Right lobe of liver (tissue), 6 donors: ENCODE measurements around the gene COX6A2. TPM values are rescaled to one million over a fixed set of nuclear protein-coding genes. Genes with fewer than 3 reads are reported as not detected.

Experiments
- ATAC-seq, 4 donors: fragments of 200-7000 bp; cut with Tn5 transposase; one replicate each; pipeline ENCODE4 v1.9.1; 2020; ENCODE audit warnings: mild to moderate bottlenecking in 4 of 4, moderate library complexity in 4 of 4
- DNase-seq, 3 donors: peaks; one replicate each; pipeline ENCODE4 v3.0.0-alpha.2; 2020
- H3K27ac ChIP-seq, 3 donors: fragments of 200-600 bp; one replicate each; pipeline ENCODE4 v1.8.0; 2022
- H3K27me3 ChIP-seq, 2 donors: fragments of 200-600 bp; one replicate each; pipeline ENCODE4 v1.8.0; 2022
- H3K36me3 ChIP-seq, 4 donors: fragments of 200-600 bp; sonication (generic) in 1 of 4; one replicate each; pipeline versions ENCODE4 v1.5.1 to v1.8.0; 2017 to 2022; ENCODE audit warnings: control low read depth in 1 of 4
- H3K4me1 ChIP-seq, 4 donors: fragments of 200-600 bp; sonication (generic) in 1 of 4; one replicate each; pipeline versions ENCODE4 v1.5.1 to v1.8.0; 2017 to 2022; ENCODE audit warnings: control low read depth in 1 of 4
- H3K4me3 ChIP-seq, 3 donors: fragments of 200-600 bp; one replicate each; pipeline ENCODE4 v1.8.0; 2022
- H3K9me3 ChIP-seq, 4 donors: fragments of 200-600 bp; sonication (generic) in 1 of 4; one replicate each; pipeline versions ENCODE4 v1.5.1 to v1.8.0; 2017 to 2022; ENCODE audit warnings: control low read depth in 1 of 4
- POLR2A ChIP-seq: fragments of 450-650 bp; IDR thresholded peaks from one replicate; pipeline ENCODE4 v1.6.1; 2017; ENCODE audit warnings: antibody characterized with exemption, mild to moderate bottlenecking
- WGBS: methylation state at CpG from one replicate; pipeline ENCODE4 v1.1.6; 2018; ENCODE audit warnings: low coverage, low lambda C conversion rate; ENCODE audit not compliant: insufficient coverage; ENCODE audit errors: missing lambda C conversion rate; 5-methylcytosine and 5-hydroxymethylcytosine counted together
- intact Hi-C, 2 donors: fragments of 100-400 bp; cut with DNase I; formaldehyde crosslinking; loops; one replicate each; pipeline versions ENCODE4 v1.11.2 to v1.14.1; 2022
- total RNA-seq, 6 experiments: library from RNA; depleted of rRNA in 2 of 6; stranded (reverse); fragments of >200 nt in 2 of 6; fragmentation: NEBNext Ultra II Directional in 3 of 6; extraction: Animal tissue kit (Norgen Biotek cat#: 25700) in 3 of 6; gene quantifications; one replicate each; pipeline versions ENCODE4 v1.1.0 to v1.2.4, GENCODE V29; 2016 to 2023
- TF ChIP-seq, protein P1 (sequence below), 4 donors: fragments of 200-600 bp in 3 of 4; fragments of 450-650 bp in 1 of 4; IDR thresholded peaks; one replicate each; pipeline versions ENCODE4 v1.5.1 to v1.8.0; 2016 to 2022; ENCODE audit warnings: antibody characterized with exemption in 4 of 4, mild to moderate bottlenecking in 2 of 4
- donor health status: DM: no; HTN: yes; CAD: no.
- donor health status: DM: no; HTN: no; CAD: no.
- donor health status: DM: no; HTN: no; CAD: no.
- donor health status: DM: no; HTN: yes; CAD: no.
- donor health status: DM: no; HTN: yes; CAD: no.

The COX6A2 gene
- total RNA-seq, 6 experiments from 2014 or later, result 4.1 to 6.0 (median 4.6) TPM; not detected in 2

DNA sequence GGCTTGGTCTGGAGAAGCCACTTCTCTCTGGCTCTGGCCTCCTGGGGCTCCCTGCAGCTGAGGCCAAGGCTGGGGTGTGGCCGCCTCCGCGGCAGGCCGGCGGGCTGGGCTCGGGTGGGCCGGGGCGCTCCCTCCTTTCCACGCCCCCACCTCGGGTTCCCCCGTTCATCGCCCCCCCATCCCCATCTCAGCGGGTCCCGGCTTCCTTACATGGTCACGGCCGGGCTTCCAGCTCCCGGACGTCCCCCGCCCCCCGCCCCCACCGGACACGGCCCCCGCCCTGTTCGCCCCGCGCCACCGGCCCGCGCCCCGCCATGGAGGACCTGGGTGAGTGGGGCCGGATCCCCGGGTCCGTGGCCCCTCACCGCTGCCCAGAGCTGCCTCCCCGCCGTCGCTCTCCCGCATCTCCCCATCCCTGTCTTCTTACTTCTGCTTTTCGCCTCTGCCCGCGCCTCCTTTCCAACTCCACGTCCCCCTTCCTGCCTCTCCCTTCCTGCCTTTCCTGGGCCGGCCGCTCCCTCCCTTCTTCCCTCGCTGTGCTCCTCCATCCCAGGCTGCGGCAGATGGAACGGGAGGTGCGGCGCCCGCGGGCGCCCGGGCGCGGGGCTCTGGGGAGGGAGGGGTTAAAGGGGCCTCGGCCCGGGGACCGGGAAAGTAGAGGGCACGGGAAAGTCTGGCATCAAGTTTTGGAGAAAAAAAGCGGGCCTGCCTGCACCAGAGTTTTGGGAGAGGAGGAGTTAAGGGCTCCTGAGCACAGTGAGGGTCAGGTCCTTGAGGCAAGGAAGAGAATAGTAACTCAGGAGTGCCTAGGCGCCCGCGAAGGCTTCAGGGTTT, 43.9 kb upstream of the COX6A2 start, which contains the start of gene TGFB1I1:
Gene TGFB1I1 (plus strand): TSS at position 278 of the 834 bp plus-strand sequence. CDS start 37 bp downstream, at position 315.
- peak in 2 of 4 donors; percentile 3 to 13 for ATAC-seq
- intact Hi-C loops, result loop anchor here in 1 of 2 donors (10.0 kb wide), 1 partner anchor 223 kb away; no protein-coding TSS in a partner anchor
- peaks cover 0 to 19% (median 0%) of the 10 kb centered on the region in 4 donors for H3K4me1 ChIP-seq
- 1% methylated on average over 37 of the region's 63 CpGs for WGBS
- peak within 1 kb of the TSS; percentile 20 to 76 (median 44) for H3K27ac ChIP-seq
- H3K4me3 ChIP-seq, result peak within 1 kb of the TSS; percentile 40 to 42 (median 40)
- no peaks in the 10 kb centered on the region for H3K36me3 ChIP-seq
- peak in 1 of 3 donors; percentile 47 for DNase-seq
- TF ChIP-seq, protein P1, sequence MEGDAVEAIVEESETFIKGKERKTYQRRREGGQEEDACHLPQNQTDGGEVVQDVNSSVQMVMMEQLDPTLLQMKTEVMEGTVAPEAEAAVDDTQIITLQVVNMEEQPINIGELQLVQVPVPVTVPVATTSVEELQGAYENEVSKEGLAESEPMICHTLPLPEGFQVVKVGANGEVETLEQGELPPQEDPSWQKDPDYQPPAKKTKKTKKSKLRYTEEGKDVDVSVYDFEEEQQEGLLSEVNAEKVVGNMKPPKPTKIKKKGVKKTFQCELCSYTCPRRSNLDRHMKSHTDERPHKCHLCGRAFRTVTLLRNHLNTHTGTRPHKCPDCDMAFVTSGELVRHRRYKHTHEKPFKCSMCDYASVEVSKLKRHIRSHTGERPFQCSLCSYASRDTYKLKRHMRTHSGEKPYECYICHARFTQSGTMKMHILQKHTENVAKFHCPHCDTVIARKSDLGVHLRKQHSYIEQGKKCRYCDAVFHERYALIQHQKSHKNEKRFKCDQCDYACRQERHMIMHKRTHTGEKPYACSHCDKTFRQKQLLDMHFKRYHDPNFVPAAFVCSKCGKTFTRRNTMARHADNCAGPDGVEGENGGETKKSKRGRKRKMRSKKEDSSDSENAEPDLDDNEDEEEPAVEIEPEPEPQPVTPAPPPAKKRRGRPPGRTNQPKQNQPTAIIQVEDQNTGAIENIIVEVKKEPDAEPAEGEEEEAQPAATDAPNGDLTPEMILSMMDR (IDR thresholded peaks at IDR 0.05), result no peak
- TF ChIP-seq POLR2A, result no peak
- no peaks in the 10 kb centered on the region for H3K9me3 ChIP-seq
- no peaks in the 10 kb centered on the region for H3K27me3 ChIP-seq

DNA sequence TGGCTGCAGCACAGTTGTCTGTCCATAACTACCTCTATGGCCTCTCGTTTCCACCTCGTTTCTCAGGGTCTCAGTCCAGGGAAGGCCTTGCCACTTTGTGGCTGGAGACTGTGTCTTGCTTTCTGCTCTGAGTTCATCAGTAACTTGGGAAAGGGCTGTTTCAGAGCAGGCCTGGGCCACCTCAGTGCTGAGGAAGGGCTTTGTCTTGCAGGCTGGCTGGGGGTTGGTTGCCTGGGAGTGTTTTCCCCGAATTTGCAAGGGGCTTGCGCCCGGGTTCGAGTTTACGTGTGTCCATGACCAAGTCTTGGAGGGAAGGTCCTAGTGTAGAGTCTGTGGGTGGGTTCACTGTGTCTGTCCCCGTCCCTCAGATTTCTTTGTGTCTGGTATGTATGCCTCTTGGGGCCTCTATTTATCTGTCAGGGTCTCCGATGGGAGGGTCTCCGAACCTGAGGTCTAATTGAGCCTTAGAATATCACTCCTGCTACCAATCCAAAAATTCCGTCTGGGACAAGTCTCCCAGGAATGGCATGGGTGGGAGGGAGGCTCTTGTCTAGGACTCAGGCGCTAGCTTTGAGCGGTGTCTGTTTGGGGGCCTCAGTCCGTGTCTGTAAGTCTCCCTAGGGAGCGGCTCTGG, 43.2 kb upstream of the COX6A2 start:
- Histone ChIP-seq H3K4me1 (peaks cover 0 to 17% (median 0%) of the 10 kb centered on the region in 4 donors), H3K36me3 (peaks cover 0 to 7% (median 0%) of the 10 kb centered on the region in 4 donors), H3K27ac (peak overlapping the region; percentile 3 to 76 (median 44)), H3K9me3 (no peaks in the 10 kb centered on the region), H3K4me3 (peak overlapping the region; percentile 40 to 42 (median 40)), H3K27me3 (no peaks in the 10 kb centered on the region)
- DNase-seq (no peak), ATAC-seq (no peak)
- no peak for TF ChIP-seq POLR2A
- TF ChIP-seq, protein P1 (IDR thresholded peaks at IDR 0.05), result no peak
- WGBS, result 54% methylated on average over 8 of the region's 15 CpGs
- intact Hi-C loops, result loop anchor here in 1 of 2 donors (10.0 kb wide), 1 partner anchor 223 kb away; no protein-coding TSS in a partner anchor

DNA sequence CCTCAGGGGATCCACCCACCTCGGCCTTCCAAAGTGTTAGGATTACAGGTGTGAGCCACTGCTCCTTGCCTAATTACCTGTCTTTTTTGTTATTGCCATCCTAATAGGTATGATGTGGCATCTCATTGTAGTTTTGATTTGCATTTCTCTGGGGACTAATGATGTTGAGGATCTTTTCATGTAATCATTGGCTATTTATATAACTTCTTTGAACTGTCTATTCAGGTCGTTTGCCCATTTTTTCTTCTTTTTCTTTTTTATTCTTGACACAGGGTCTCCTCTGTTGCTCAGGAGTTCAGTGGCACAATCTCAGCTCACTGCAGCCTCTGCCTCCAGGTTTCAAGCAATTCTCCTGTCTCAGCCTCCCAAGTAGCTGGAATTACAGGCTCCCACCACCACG, 42.5 kb upstream of the COX6A2 start:
- Histone ChIP-seq H3K4me3 (no peak overlapping the region), H3K36me3 (peaks cover 0 to 13% (median 2%) of the 10 kb centered on the region in 4 donors), H3K27ac (no peak overlapping the region), H3K27me3 (no peaks in the 10 kb centered on the region), H3K4me1 (peaks cover 0 to 13% (median 0%) of the 10 kb centered on the region in 4 donors), H3K9me3 (no peaks in the 10 kb centered on the region)
- intact Hi-C loops, result loop anchor here in 1 of 2 donors (10.0 kb wide), 1 partner anchor 224 kb away; no protein-coding TSS in a partner anchor
- DNase-seq (no peak), ATAC-seq (no peak)
- TF ChIP-seq POLR2A, result no peak
- TF ChIP-seq, protein P1 (IDR thresholded peaks at IDR 0.05), result no peak
- 73% methylated on average over 3 of the region's 3 CpGs for WGBS

DNA sequence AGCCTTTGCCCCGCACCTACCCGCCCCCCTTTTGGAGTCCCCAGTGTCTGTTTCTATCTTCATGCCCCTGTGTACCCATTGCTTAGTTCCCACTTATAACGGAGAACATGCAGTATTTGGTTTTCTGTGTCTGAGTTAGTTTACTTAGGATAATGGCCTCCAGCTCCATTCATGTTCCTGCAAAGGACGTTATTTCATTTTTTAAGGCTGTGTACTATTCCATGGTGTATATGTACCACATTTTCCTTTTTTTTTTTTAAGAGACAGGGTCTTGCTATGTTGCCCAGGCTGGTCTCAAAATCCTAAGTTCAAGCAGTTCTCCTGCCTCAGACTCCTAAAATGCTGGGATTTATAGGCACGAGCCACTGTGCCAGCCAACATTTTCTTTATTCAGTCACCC, 39.7 kb upstream of the COX6A2 start:
- WGBS, result 95% methylated on average over 5 of the region's 5 CpGs
- Histone ChIP-seq H3K27ac (no peak overlapping the region), H3K36me3 (peaks cover 0 to 27% (median 5%) of the 10 kb centered on the region in 4 donors), H3K4me3 (no peak overlapping the region), H3K27me3 (no peaks in the 10 kb centered on the region), H3K4me1 (peaks cover 0 to 12% (median 0%) of the 10 kb centered on the region in 4 donors), H3K9me3 (no peaks in the 10 kb centered on the region)
- ATAC-seq (no peak), DNase-seq (no peak)
- no peak for TF ChIP-seq POLR2A
- TF ChIP-seq, protein P1 (IDR thresholded peaks at IDR 0.05), result no peak
- intact Hi-C loops, result no loop called here
